Mesothelial cell of epicardium (in vitro differentiated cells): ENCODE measurements around the gene SERP1. TPM values are rescaled to one million over a fixed set of nuclear protein-coding genes. Genes with fewer than 3 reads are reported as not detected.

Experiments used
- DNase-seq, 2 experiments: peaks; one replicate each; pipeline ENCODE4 v3.0.0; 2021; ENCODE audit warnings: low spot score in 2 of 2; ENCODE audit not compliant: unreplicated experiment in 2 of 2
- H3K27ac Mint-ChIP-seq: 2 replicates; pipeline ENCODE4 v1.8.0; 2021; ENCODE audit warnings: mixed read lengths
- H3K27me3 Mint-ChIP-seq: 2 replicates; pipeline ENCODE4 v1.8.0; 2021; ENCODE audit warnings: low read depth, mixed read lengths
- H3K36me3 Mint-ChIP-seq: 2 replicates; pipeline ENCODE4 v1.8.0; 2021; ENCODE audit warnings: mixed read lengths
- H3K4me1 Mint-ChIP-seq: 2 replicates; pipeline ENCODE4 v1.8.0; 2021; ENCODE audit warnings: mixed read lengths
- H3K4me3 Mint-ChIP-seq: 2 replicates; pipeline ENCODE4 v1.8.0; 2021; ENCODE audit warnings: mild to moderate bottlenecking, moderate library complexity, mixed read lengths
- H3K9me3 Mint-ChIP-seq: 2 replicates; pipeline ENCODE4 v1.8.0; 2021; ENCODE audit warnings: mixed read lengths
- CTCF ChIP-seq: fragments of 200-600 bp; sonication (generic); IDR thresholded peaks from one replicate; pipeline ENCODE4 v1.5.0; 2021; ENCODE audit warnings: antibody characterized with exemption; ENCODE audit not compliant: unreplicated experiment
- total RNA-seq: library from RNA; stranded (reverse); gene quantifications from 3 replicates; pipeline ENCODE4 v1.2.1, GENCODE V29; 2021

Gene SERP1
- total RNA-seq, 1 donor from 2014 or later, result 85.8 TPM

- no peaks in the 10 kb centered on the region for H3K36me3 Mint-ChIP-seq
Observed at GRCh38 chr3:150523538-150523937, 22.8 kb downstream of the SERP1 start.

GRCh38 chr3:150521463-150521862 is 24.8 kb downstream of the SERP1 start:
- no peak for TF ChIP-seq CTCF
- DNase-seq, result no peak
- no peak overlapping the region for H3K4me3 Mint-ChIP-seq
- no peaks in the 10 kb centered on the region for H3K27me3 Mint-ChIP-seq
- H3K4me1 Mint-ChIP-seq, result no peaks in the 10 kb centered on the region
- no peaks in the 10 kb centered on the region for H3K36me3 Mint-ChIP-seq
- peaks cover 17% of the 10 kb centered on the region for H3K9me3 Mint-ChIP-seq
- H3K27ac Mint-ChIP-seq, result no peak overlapping the region

More at GRCh38 chr3:150523538-150523937, 22.8 kb downstream of the SERP1 start:
- TF ChIP-seq CTCF, result no peak
- H3K27ac Mint-ChIP-seq, result no peak overlapping the region
- H3K4me3 Mint-ChIP-seq, result no peak overlapping the region
- peaks cover 3% of the 10 kb centered on the region for H3K4me1 Mint-ChIP-seq
- H3K9me3 Mint-ChIP-seq, result no peaks in the 10 kb centered on the region
- no peaks in the 10 kb centered on the region for H3K27me3 Mint-ChIP-seq
- DNase-seq, result no peak

GRCh38 chr3:150520408-150520807 is 25.9 kb downstream of the SERP1 start:
- no peaks in the 10 kb centered on the region for H3K4me1 Mint-ChIP-seq
- no peak overlapping the region for H3K4me3 Mint-ChIP-seq
- no peak for DNase-seq
- H3K27me3 Mint-ChIP-seq, result no peaks in the 10 kb centered on the region
- TF ChIP-seq CTCF, result no peak
- no peaks in the 10 kb centered on the region for H3K36me3 Mint-ChIP-seq
- H3K27ac Mint-ChIP-seq, result no peak overlapping the region
- H3K9me3 Mint-ChIP-seq, result peaks cover 22% of the 10 kb centered on the region

GRCh38 chr3:150519026-150519425 is 27.3 kb downstream of the SERP1 start:
- Mint-ChIP-seq H3K27me3 (no peaks in the 10 kb centered on the region), H3K4me1 (no peaks in the 10 kb centered on the region), H3K4me3 (no peak overlapping the region), H3K9me3 (peaks cover 23% of the 10 kb centered on the region), H3K36me3 (no peaks in the 10 kb centered on the region), H3K27ac (no peak overlapping the region)
- DNase-seq, result no peak
- TF ChIP-seq CTCF, result no peak

GRCh38 chr3:150515210-150515609 is 31.1 kb downstream of the SERP1 start:
- no peak overlapping the region for H3K27ac Mint-ChIP-seq
- H3K36me3 Mint-ChIP-seq, result no peaks in the 10 kb centered on the region
- H3K27me3 Mint-ChIP-seq, result no peaks in the 10 kb centered on the region
- no peak for TF ChIP-seq CTCF
- no peak for DNase-seq
- H3K9me3 Mint-ChIP-seq, result peaks cover 23% of the 10 kb centered on the region
- H3K4me3 Mint-ChIP-seq, result no peak overlapping the region
- no peaks in the 10 kb centered on the region for H3K4me1 Mint-ChIP-seq
